ENCODE measurements around the gene SLC4A8. TPM values are rescaled to one million over a fixed set of nuclear protein-coding genes. Genes with fewer than 3 reads are reported as not detected.

SLC4A8 gene
- total RNA-seq, 2 experiments from 2014 or later: 1.0 to 6.7 TPM

DNA sequence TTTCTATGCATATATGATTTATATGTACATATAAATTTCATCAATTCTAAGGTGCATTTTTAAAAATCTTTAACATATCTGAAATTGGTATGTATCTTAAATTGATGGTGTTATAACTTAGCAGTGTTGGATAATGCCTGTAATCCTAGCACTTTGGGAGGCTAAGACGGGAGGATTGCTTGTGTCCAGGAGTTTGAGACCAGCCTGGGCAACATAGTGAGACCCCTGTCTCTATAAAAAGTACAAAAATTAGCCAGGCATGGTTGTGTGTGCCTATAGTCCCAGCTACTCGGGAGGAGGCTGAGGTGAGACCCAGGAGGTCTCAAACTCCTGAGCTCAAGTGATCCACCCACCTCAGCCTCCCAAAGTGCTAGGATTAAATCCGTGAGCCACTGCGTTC lies 27.0 kb upstream of the SLC4A8 start:
- H3K4me2 ChIP-seq (ENCODE audit: low read length): no peak overlapping the region
- H3K4me3 ChIP-seq (ENCODE audit: low read depth, low read length, poor library complexity, severe bottlenecking): no peak overlapping the region
- no peaks in the 10 kb centered on the region for H3K9me3 ChIP-seq (ENCODE audit: low read length)
- H3K79me2 ChIP-seq (ENCODE audit: insufficient read depth, low read depth, low read length): no peaks in the 10 kb centered on the region
- intact Hi-C loops (cut with micrococcal nuclease; ENCODE audit: unreplicated experiment): no loop called here
- H3K9me2 ChIP-seq (ENCODE audit: insufficient read depth, low read length): no peaks in the 10 kb centered on the region
- H3K36me3 ChIP-seq (ENCODE audit: insufficient read depth, low read length): no peaks in the 10 kb centered on the region
- TF ChIP-seq CTCF (conservative IDR thresholded peaks at IDR 0.05; ENCODE audit: low read length) (no peak), EZH2phosphoT487 (IDR thresholded peaks at IDR 0.05; ENCODE audit: borderline replicate concordance, low read depth, low read length) (no peak)
- H3K27ac ChIP-seq (ENCODE audit: low read depth, low read length, poor library complexity, severe bottlenecking): no peak overlapping the region
- H4K20me1 ChIP-seq (ENCODE audit: insufficient read depth, low read length): no peaks in the 10 kb centered on the region
- no TSS peak for BruUV-seq (replicated peaks)
- H2AFZ ChIP-seq (ENCODE audit: low read length): no peak overlapping the region
- ChIA-PET POLR2A (no interaction called here), CTCF (ENCODE audit: unreplicated experiment) (no interaction called here)
- no peak for DNase-seq (ENCODE audit: low spot score)
- H3K4me1 ChIP-seq (ENCODE audit: insufficient read depth, low read length, poor library complexity, severe bottlenecking): no peaks in the 10 kb centered on the region

DNA sequence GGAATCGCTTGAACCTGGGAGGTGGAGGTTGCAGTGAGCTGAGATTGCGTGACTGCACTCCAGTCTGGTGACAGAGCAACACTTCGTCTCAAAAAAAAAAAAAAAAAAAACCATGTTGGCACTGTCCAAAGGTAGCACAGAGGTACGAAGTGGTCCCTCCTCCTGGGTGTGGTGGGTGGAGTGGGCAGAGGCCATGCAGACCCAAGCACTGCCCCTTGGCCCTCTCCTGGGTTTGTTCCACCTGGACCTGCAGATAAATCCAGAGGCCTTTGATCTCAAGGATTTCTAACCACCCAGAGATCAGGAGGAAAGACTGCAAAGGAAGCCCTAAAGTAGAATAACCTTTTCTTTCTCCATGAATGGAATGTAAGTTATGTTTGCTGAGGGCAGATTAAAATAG lies 24.7 kb upstream of the SLC4A8 start:
- Histone ChIP-seq H2AFZ (ENCODE audit: low read length) (no peak overlapping the region), H3K4me1 (ENCODE audit: insufficient read depth, low read length, poor library complexity, severe bottlenecking) (no peaks in the 10 kb centered on the region), H4K20me1 (ENCODE audit: insufficient read depth, low read length) (no peaks in the 10 kb centered on the region), H3K9me2 (ENCODE audit: insufficient read depth, low read length) (no peaks in the 10 kb centered on the region), H3K9me3 (ENCODE audit: low read length) (no peaks in the 10 kb centered on the region), H3K79me2 (ENCODE audit: insufficient read depth, low read depth, low read length) (no peaks in the 10 kb centered on the region), H3K36me3 (ENCODE audit: insufficient read depth, low read length) (no peaks in the 10 kb centered on the region), H3K27ac (ENCODE audit: low read depth, low read length, poor library complexity, severe bottlenecking) (no peak overlapping the region), H3K4me3 (ENCODE audit: low read depth, low read length, poor library complexity, severe bottlenecking) (no peak overlapping the region), H3K4me2 (ENCODE audit: low read length) (no peak overlapping the region)
- DNase-seq (ENCODE audit: low spot score): no peak
- CTCF ChIA-PET (ENCODE audit: unreplicated experiment): no interaction called here
- intact Hi-C loops (cut with micrococcal nuclease; ENCODE audit: unreplicated experiment): no loop called here
- no peak for TF ChIP-seq EZH2phosphoT487 (IDR thresholded peaks at IDR 0.05; ENCODE audit: borderline replicate concordance, low read depth, low read length)
- no peak for TF ChIP-seq CTCF (conservative IDR thresholded peaks at IDR 0.05; ENCODE audit: low read length)
- no TSS peak for BruUV-seq (replicated peaks)
- POLR2A ChIA-PET: interaction anchor here (0.7 kb wide), 1 partner anchor 89 kb away, joined by 4 read pairs; no protein-coding TSS in a partner anchor

DNA sequence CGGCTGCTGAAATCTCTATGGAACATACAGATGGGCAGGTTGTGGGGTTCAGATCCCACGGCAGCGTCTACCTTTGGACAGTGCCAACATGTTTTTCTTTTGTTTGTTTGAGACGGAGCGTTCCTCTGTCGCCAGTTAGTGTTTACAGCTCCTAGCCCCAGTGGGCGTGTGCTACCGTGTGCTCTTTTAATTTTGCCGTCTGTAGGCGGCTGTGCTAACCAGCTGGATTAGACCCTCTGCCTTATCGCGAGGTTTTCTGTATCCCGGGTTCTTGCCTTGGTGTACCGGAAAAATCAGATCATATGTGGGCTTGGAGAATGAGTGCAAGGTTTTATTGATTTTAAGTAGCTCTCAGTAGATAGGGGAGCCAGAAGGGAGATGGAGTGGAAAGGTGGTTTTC lies 23.6 kb upstream of the SLC4A8 start:
- Histone ChIP-seq H4K20me1 (ENCODE audit: insufficient read depth, low read length) (no peaks in the 10 kb centered on the region), H3K4me1 (ENCODE audit: insufficient read depth, low read length, poor library complexity, severe bottlenecking) (no peaks in the 10 kb centered on the region), H3K36me3 (ENCODE audit: insufficient read depth, low read length) (no peaks in the 10 kb centered on the region), H3K4me2 (ENCODE audit: low read length) (no peak overlapping the region), H3K9me3 (ENCODE audit: low read length) (no peaks in the 10 kb centered on the region), H2AFZ (ENCODE audit: low read length) (no peak overlapping the region), H3K79me2 (ENCODE audit: insufficient read depth, low read depth, low read length) (no peaks in the 10 kb centered on the region), H3K9me2 (ENCODE audit: insufficient read depth, low read length) (no peaks in the 10 kb centered on the region), H3K27ac (ENCODE audit: low read depth, low read length, poor library complexity, severe bottlenecking) (no peak overlapping the region), H3K4me3 (ENCODE audit: low read depth, low read length, poor library complexity, severe bottlenecking) (no peak overlapping the region)
- no peak for DNase-seq (ENCODE audit: low spot score)
- TF ChIP-seq EZH2phosphoT487 (IDR thresholded peaks at IDR 0.05; ENCODE audit: borderline replicate concordance, low read depth, low read length): no peak
- TF ChIP-seq CTCF (conservative IDR thresholded peaks at IDR 0.05; ENCODE audit: low read length): no peak
- intact Hi-C loops (cut with micrococcal nuclease; ENCODE audit: unreplicated experiment): no loop called here
- BruUV-seq (replicated peaks): no TSS peak
- ChIA-PET POLR2A (no interaction called here), CTCF (ENCODE audit: unreplicated experiment) (no interaction called here)
